HG03103 (cell line): ENCODE measurements around the gene ERBB2.
"Not testable (repeated sequence)": the region's sequence is repeated elsewhere in the genome, so short reads cannot be mapped to it uniquely, and the experiment has no call there.

Experiments used
- ATAC-seq: cut with Tn5 transposase; IDR thresholded peaks from one replicate; pipeline ENCODE4 v1.9.1; 2021; ENCODE audit warnings: low read depth; ENCODE audit not compliant: unreplicated experiment

The ERBB2 gene

DNA sequence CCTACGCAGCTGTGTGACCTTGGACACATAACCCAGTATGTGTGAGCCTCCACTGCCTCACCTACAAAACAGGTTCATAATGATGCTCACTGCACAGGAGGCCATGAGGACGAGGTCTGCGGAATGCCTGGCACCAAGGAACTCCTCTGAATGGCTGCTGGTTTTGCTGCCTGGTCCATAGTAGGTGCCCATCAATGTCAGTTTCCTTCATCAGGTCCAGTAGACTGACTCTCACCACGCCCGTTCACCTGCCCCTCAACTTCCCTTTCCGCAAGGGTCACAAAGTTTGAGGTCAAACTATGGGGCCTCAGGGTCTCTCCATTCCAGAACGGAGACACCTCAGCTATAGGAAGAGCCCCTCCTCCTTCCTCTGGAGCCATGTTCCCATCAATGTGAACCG is 22.8 kb upstream of the ERBB2 start:
- no peak for ATAC-seq

DNA sequence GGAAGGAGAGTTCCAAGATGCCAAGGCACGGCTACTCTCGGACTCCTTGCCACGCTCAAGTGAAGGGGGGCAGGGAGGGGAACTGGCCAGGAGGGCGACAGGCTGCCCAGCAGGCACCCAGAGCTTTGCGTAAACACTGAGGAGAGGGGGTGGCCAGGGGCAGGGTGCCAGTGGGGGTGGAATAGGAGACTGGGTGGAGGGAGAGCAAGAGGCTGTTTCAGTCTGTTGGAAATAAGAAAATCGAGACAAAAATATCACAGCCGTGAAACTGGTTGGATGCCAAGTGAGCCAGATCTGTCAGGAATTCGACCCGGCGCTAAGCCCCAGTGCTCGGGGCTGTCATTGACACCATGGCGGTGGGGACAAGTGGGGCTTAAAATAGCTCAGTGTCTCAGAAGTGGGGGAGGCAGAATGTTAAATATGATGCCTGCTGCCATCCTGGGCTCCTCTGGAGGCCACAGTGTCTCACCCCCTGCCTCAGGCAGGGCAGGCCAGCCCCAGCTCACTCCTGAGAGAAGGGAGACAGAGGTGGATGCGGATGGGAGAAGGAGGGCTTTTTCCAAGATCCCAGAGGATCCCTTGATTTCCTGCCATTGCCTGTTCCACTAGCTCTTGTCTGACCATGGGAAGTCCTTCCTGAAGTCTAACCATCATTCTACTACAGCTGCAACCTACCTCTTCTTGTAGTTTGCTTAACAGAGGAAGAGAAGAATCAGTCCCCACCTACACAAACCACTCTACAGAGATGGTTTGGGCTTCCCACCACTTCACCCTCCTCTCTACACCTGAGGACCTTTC is 22.1 kb upstream of the ERBB2 start:
- no peak for ATAC-seq

DNA sequence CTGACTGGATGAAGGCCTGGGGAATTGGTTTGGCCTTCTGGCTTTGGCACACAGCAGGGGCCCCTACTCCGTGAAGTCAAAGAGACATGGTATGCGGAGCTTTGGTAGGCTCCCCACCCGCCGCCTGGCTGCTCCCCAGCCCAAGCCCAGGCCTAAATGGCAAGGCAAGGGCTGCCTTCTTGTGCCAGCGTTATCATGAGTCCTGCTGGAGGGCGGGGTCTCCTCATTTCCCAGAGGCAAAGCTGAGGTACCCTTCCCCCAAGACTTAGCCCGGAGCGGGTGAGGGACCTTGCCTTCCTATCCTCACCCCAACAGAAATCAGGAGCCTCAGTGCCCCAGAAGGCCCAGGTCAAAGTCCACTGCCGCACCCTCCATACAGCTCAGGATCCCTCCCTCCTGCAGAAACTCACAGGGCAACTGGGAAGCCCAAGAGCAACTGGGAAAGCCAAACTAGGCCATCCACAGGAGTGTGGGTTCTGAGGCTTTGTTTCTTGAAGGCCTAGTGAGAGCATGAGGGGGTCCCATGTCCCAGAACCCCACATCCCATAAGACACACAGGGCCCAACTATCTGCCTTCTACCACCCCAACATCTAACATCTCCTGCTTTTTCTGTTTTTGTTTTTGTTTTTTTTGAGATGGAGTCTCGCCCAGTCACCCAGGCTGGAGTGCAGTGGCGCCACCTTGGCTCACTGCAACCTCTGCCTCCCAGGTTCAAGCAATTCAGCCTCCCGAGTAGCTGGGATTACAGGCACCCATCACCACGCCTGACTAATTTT is 21.3 kb upstream of the ERBB2 start:
- no peak for ATAC-seq

DNA sequence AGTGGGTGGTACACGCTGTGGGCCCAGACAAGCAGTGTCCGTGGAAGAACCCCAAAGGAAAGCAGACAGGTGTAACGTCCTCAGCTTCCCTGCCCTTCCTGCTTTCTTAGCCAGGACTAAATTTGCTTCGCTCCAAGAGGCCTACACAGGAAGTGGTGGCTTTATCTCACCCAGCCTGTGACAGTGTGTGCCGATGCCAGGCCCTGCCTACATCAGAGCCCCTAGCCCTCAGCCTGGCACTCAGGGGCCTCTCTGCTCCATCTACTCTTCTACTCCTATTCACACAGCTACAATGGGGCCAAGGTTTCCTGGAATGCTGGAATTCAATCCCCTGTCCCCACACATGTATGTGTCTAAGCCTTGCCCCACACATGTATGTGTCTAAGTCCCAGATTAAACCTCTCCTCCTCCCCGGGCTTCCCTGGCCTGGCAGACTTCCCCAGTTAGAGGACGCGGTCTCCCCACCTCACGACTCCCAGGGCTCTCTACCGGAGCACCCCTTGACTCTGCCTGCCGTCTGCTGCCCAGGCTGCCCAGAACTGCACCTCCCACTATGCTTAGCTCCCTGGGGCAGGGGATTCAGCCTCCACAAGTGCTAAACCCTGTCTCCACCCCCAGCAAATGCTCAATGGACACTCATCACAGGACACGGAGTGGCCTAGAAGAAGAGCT is 20.2 kb upstream of the ERBB2 start:
- no peak for ATAC-seq

DNA sequence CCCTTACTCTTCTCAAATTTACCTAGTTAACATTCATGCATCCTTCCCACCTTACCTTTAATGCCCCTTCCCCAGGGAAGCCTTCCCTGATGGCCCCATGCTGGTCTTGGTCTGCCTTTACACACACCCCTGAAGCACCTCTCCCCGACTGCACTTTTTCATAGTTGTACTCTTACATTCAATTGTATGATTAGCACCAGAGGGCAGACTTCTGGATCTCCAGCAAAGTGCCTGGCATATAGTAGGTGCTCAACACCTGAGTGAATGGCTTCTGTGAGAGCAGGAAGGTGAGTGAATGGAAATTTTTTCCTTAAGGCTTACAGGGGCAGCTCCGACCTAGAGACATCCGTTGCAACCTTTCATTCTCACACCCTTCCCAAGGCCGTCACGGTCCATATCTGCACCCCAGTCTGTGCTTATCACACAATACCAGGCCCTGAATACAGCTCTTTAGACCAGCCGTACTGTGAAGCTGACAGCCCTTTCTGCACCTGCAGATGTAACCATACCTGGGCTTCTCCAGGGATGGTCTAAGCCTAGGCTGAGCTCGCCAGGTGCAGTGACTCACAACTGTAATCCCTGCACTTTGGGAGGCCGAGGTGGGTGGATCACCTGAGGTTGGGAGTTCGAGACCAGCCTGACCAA is 16.4 kb upstream of the ERBB2 start:
- ATAC-seq: no peak

DNA sequence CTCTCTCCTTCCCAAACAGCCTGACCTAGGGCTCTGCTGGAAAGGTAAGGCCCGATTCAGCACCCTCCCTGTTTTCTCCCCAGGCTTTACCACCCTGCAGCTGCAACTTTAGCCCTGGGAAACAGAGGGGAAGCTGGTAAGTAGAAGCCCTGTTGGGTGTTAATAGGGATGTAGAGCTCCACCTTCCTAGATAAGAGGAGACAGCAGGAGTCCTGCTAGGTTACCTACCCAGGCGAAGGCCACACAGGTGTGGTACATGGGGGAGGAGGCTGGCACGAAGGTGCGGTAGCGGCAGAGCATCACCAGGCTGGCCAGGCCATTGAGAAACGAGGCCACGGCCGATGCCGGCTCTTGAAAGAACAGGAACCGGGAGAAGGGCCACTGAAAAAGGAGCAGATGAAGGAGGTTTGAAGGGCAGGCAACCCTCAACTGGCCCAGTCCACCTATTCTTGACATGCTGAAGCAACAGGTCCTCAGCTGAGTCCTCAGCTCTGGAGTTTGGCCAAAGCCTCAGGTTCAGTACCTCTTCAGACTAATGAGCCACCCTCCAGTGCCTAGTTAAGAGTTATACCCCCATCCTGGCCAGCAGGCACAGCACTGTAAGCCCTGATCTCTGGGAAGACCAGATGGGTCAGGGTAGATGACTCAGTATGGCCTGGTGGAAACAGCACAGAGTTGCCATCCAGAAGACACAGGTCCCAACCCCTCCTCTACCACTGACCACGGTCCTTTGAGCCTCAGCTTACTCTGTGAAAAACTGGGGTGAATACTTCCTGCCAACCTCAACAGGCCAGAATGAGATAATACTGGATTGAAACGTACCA is 15.3 kb upstream of the ERBB2 start:
- no peak for ATAC-seq

DNA sequence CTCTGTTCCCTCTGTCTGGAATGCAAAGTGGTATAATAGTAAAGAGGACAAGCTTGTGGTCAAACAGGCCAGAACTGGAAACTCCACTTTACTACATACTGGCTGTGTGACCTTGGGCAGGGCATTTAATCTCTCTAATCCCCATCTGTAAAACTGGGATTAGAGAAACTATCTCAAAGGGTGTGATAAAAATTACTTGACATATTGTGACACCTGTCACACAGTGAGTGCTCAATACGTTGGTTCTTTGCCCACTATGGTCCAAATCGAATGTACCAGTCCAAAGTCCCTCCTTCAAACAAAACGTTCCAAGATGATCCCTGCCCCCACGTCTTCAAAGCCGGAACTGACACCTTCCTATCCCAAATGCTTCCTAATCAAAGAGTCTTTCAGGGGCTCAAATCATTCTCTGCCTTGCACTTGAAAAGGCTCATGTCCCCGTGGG is 12.7 kb upstream of the ERBB2 start:
- ATAC-seq: no peak

DNA sequence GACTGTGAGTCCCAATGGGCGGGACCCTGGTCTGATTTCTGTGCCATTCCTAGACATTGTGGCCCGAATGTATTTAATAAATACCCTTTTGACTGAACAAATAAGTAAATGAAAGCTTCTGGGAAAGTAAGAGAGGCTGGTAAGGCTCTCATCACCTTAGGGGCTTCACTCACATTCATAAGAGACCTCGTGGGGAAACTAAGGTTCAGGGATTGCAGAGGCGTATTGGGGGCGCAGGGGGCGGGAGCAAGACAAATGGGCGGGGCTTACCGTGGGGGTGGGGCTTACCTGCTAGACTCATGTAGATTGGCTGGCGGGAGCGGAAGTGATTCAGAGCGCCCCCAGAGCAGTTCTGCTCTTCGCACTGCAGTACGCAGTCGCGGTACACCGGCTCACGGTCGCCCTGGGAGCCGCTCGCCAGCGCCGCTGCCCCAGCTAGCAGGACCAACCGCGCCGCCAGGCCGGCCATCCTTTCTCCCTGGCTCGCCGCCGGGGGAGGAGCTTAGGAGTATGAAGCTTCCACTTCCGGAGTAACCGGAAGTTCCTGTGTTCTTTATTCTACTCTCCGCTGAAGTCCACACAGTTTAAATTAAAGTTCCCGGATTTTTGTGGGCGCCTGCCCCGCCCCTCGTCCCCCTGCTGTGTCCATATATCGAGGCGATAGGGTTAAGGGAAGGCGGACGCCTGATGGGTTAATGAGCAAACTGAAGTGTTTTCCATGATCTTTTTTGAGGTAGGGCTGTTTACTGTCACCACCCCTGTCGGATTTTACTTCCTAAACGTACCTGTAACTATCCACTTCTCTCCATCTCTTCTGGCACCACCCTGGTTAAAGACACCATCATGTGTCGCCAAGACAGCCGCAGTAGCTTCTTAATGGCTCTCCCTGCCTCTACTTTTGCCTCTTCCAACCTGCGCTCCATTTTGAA is 12.1 kb upstream of the ERBB2 start, which contains the start of gene PGAP3:
Gene PGAP3, minus strand, starts transcription at position 512 of the 929 bp plus-strand sequence. Its CDS starts 43 bp downstream, at position 469.
- peak; percentile 68 for ATAC-seq

DNA sequence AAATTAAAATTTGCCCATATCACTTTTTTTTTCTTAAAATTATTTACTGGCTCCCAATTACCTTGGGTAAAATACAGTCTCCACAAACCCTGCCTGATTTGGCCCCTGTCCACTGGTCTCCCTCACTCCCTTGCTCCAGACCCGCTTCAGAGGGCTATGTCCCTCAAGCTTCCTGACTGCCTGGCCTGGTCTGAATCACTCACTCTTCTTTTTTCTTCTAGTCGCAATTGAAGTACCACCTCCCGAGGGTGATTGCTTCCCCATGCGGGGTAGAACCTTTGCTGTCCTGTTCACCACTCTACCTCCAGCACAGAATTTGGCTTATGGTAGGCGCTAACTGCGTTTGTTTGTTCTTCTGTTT is 11.4 kb upstream of the ERBB2 start:
- ATAC-seq: no peak

DNA sequence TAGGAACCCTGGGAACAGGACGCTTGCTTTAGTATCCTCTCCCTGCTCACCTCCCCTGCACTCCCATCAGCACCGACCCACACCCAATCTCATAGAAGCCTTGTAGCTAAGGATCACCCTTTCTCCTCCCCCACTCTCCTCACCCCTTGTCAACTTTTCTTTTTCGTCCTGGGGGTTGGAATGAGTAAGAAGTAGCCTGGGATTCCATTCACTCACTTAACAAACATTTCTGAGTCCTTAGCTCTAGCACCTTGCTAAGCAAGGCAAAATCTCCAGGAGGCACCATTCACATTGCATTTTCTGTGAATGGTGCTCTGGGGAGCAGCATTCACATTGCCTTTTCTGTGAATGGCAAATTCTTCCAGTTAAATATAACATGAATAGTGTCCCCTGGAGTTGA is 10.9 kb upstream of the ERBB2 start:
- no peak for ATAC-seq

DNA sequence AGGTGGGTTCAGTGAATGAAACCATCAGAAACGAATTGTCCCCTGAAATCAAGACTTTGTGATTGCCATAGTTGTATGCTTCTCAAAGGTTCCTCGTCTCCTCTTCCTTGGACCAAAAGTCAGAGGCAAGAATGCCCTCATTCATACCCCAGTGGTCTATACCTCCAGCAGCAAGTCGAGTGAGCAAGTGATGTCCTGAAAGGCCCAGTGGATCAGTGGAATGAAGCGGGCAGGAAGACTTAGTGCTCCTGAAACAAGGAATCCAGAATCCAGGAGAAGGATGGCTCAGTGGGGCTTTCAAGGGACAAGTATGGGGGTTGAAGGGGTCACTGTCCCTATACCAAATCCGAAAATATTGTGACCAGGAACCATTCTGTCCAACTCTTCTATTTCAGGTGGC is 5.3 kb upstream of the ERBB2 start:
- ATAC-seq: no peak

DNA sequence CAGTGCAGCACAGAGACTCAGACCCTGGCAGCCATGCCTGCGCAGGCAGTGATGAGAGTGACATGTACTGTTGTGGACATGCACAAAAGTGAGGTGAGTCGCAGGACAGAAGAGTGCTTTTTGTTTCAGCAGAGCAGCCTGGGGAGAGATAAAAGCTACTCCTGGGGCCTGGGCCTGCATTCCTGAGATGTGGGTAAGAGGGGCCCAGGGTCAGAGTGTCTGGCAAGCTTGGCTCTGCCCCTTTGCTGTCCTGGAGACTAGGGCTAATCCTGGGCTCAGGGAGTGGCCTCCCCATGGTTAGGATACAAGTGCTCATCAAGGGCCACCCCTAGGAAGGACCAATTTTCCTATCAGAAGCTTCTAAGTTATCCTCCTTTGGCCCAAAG is 4.8 kb upstream of the ERBB2 start:
- ATAC-seq: no peak

DNA sequence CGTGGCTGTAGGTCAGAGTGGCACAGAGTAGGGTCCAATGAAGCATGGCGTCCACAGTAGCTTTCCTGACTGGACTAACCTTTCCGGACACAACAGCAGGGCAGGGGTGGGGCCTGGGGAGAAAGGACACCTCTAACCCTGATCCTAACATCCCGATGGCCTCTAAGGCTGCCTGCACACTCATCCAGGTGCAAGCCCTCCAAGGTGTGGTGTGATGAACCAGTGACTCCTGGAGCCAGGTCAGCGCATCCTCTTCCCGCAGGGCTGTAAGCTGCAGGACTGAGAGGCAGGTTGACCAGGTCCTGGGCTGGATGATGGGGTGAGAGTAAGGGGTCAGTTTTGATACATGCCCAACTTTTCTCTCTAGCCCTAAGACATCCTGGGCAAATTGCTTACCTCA is 3.1 kb upstream of the ERBB2 start:
- no peak for ATAC-seq

DNA sequence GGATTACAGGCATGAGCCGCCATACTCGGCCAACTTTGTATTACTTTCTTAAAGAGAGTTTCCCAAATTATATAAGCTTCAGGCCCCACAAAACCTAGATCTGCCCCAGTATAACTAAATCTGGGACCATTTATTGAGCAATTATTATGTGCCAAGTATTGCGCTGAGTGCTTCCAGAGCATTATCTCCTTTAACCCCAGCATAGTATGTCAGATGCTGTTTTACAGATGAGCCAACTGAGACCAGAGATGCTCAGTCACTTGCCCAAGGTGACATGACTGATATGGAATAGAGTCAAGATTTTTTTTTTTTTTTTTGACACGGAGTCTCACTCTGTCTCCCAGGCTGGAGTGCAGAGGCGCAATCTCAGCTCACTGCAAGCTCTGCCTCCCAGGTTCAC is 1.9 kb upstream of the ERBB2 start:
- no peak for ATAC-seq

DNA sequence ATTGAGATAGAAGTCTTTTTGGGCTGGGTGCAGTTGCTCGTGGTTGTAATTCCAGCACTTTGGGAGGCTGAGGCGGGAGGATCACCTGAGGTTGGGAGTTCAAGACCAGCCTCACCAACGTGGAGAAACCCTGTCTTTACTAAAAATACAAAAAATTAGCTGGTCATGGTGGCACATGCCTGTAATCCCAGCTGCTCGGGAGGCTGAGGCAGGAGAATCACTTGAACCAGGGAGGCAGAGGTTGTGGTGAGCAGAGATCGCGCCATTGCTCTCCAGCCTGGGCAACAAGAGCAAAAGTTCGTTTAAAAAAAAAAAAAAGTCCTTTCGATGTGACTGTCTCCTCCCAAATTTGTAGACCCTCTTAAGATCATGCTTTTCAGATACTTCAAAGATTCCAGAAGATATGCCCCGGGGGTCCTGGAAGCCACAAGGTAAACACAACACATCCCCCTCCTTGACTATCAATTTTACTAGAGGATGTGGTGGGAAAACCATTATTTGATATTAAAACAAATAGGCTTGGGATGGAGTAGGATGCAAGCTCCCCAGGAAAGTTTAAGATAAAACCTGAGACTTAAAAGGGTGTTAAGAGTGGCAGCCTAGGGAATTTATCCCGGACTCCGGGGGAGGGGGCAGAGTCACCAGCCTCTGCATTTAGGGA is 577 bp upstream of the ERBB2 start:
- not testable (repeated sequence) for ATAC-seq

DNA sequence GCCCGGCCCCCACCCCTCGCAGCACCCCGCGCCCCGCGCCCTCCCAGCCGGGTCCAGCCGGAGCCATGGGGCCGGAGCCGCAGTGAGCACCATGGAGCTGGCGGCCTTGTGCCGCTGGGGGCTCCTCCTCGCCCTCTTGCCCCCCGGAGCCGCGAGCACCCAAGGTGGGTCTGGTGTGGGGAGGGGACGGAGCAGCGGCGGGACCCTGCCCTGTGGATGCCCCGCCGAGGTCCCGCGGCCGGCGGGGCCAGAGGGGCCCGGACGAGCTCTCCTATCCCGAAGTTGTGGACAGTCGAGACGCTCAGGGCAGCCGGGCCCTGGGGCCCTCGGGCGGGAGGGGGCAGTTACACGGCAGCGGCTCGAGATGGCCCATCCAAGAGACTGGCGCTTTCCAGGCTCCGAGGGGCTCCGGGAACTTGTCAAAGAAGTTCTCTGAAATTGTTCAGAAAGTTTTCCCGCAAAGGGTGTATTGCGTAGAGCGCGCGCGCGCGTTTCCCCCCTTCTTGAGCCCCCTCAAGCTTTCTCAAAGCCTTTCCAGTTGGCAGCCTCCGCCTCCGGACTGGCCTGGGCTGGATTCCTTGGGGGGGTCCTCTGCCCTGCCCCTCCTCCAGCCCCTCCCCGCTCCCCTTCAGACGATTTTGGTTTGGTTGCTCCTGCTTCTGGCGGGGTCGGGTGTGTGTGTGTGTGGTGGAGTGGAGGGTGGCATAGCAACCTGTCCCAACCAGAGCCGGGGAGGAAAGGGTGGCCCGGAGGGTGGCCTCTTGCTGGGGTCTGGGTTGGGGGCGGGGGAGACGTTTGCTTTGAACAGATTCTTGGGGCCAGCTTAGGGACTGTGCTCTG is 504 bp downstream of the ERBB2 start:
- ATAC-seq: no peak

DNA sequence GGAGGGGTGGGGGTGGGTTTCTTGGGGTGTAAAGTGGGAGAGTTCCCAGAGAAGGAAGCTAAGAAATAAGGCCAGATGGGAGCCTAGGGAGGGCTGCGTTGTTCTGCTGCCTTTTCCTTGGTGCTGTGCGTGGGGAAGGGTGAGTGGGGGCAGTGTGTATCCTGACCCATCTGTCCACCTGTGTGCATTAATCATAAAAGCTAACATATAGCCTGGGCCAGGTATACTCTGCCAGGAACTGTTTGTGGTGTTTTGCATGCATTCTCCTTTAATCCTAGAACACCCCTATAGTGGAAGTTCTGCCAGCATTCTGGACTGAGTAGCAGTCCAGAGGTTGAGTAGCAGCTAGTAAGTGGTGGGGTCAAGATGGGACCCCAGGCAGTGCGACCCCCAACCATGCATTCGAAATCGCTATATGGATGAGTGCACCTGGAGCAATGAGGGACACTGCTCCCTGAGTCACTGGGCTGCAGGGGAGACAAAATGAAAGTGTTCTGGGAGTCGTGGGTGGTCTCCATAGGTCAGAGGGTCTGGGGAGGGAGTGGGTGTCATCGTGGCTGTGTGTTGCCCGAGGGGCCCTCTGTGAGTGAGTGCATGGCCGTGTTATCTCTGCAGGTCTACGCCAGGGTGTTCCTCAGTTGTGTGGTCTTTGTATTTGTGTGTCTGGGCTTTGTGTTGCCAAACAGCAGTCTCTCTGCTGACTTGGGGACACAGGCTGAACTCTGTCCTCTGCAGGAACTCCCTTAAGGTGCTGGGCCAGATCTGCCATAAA is 1.3 kb downstream of the ERBB2 start:
- ATAC-seq: no peak
